Measurements from ENCODE around the gene HDGFL1.

The HDGFL1 gene

DNA sequence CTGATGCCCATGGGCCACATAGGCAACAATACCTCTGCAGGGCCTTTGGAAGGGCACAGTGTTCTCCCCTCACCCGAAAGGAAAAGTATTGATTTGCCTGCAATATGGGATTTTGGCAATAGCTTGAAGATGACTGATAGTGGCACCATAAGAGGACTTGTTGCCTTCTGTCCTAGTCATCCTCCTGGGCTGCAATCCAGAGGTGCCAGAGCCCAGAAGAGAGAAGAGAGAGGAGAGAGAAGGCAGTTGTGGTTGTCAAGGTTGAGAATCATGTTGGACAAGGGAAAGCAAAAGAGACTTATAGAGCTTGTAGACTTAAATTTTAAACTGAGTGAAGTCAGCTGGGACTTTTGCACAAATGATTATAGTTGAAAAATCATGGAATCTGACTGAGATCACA lies 14.6 kb downstream of the HDGFL1 start:
- no peaks in the 10 kb centered on the region for H3K9me3 ChIP-seq (ENCODE audit: control insufficient read depth in 5 of 5, low read length in 5 of 5)
- H3K36me3 ChIP-seq (ENCODE audit: control insufficient read depth in 5 of 5, insufficient read depth in 5 of 5, low read length in 5 of 5) = no peaks in the 10 kb centered on the region
- H3K27ac ChIP-seq (ENCODE audit: low read depth, low read length) = no peak overlapping the region
- no peaks in the 10 kb centered on the region for H3K27me3 ChIP-seq (ENCODE audit: control insufficient read depth in 5 of 5, insufficient read depth in 4 of 5, low read length in 5 of 5)
- H3K4me1 ChIP-seq (ENCODE audit: control insufficient read depth in 5 of 5, insufficient read depth in 5 of 5, low read length in 5 of 5) = peaks cover 0 to 9% (median 0%) of the 10 kb centered on the region in 5 donors
- no peak overlapping the region for H3K9ac ChIP-seq (ENCODE audit: low read length in 5 of 5)
- H3K4me3 ChIP-seq (ENCODE audit: low read depth in 1 of 5, low read length in 5 of 5) = no peak overlapping the region

DNA sequence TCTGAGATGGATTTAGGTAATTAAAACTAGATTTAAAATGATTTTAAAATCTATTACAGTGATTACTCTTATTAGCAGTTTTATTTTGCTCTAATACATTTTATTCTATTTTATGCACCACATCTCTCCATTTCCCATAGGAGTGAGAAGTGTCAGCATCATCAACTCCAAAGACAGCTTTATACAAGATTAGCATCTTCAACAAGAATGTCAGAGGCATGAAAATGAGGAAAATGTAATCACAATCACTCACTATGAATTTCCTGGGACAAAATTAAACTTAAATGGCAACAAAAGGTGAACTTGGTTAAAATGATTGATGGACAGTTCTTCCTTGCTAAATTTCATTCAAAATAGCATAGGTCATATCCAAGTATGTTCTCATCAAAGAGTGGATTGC lies 19.8 kb downstream of the HDGFL1 start:
- no peak overlapping the region for H3K27ac ChIP-seq (ENCODE audit: low read depth, low read length)
- no peak overlapping the region for H3K4me3 ChIP-seq (ENCODE audit: low read depth in 1 of 5, low read length in 5 of 5)
- H3K4me1 ChIP-seq (ENCODE audit: control insufficient read depth in 5 of 5, insufficient read depth in 5 of 5, low read length in 5 of 5) = peaks cover 0 to 3% (median 0%) of the 10 kb centered on the region in 5 donors
- no peaks in the 10 kb centered on the region for H3K36me3 ChIP-seq (ENCODE audit: control insufficient read depth in 5 of 5, insufficient read depth in 5 of 5, low read length in 5 of 5)
- H3K27me3 ChIP-seq (ENCODE audit: control insufficient read depth in 5 of 5, insufficient read depth in 4 of 5, low read length in 5 of 5) = no peaks in the 10 kb centered on the region
- H3K9ac ChIP-seq (ENCODE audit: low read length in 5 of 5) = no peak overlapping the region
- H3K9me3 ChIP-seq (ENCODE audit: control insufficient read depth in 5 of 5, low read length in 5 of 5) = no peaks in the 10 kb centered on the region

DNA sequence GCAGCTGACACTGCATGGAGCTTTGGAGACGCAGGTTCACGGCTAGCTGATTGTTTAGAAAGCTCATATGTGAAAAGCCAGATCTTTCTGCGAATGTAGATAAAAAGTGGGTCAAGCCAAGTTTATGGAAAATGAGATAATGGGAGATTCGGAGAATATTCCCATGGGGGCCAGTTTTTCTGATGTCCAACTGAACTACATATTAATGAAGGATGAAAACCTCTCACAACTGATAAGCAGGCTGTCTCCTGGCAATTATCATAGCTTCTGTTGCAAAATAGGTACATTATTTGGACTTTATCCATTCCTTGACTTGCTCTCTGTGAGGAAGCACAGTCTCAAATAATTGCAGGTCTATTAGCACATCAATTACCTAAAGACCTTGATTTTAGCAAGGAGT lies 21.1 kb downstream of the HDGFL1 start:
- H3K4me1 ChIP-seq (ENCODE audit: control insufficient read depth in 5 of 5, insufficient read depth in 5 of 5, low read length in 5 of 5) = no peaks in the 10 kb centered on the region

DNA sequence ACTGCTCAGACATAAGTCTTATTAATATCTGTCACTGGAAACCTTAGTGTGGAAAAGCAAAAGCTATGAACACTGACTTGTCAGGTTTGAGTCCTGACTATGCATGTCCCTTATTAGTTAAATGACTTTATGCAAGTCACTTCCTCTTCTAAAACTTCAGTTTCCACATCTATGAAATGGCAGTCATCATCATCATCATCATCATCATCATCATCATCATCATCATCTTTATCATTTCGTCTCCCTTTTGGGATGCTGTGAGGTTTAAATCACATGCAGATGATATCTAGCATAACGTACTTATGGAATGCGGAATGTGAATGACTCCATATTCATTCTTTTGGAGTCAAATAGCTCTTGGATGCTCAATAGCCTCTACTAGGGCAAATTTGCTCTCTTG lies 24.5 kb downstream of the HDGFL1 start:
- no peaks in the 10 kb centered on the region for H3K27me3 ChIP-seq (ENCODE audit: control insufficient read depth in 5 of 5, insufficient read depth in 4 of 5, low read length in 5 of 5)
- H3K27ac ChIP-seq (ENCODE audit: low read depth, low read length) = no peak overlapping the region
- H3K9ac ChIP-seq (ENCODE audit: low read length in 5 of 5) = no peak overlapping the region
- H3K36me3 ChIP-seq (ENCODE audit: control insufficient read depth in 5 of 5, insufficient read depth in 5 of 5, low read length in 5 of 5) = no peaks in the 10 kb centered on the region
- no peak overlapping the region for H3K4me3 ChIP-seq (ENCODE audit: low read depth in 1 of 5, low read length in 5 of 5)
- H3K4me1 ChIP-seq (ENCODE audit: control insufficient read depth in 5 of 5, insufficient read depth in 5 of 5, low read length in 5 of 5) = no peaks in the 10 kb centered on the region
- no peaks in the 10 kb centered on the region for H3K9me3 ChIP-seq (ENCODE audit: control insufficient read depth in 5 of 5, low read length in 5 of 5)

More for the DNA sequence above, 21.1 kb downstream of the HDGFL1 start:
- Histone ChIP-seq H3K27me3 (ENCODE audit: control insufficient read depth in 5 of 5, insufficient read depth in 4 of 5, low read length in 5 of 5) (no peaks in the 10 kb centered on the region), H3K36me3 (ENCODE audit: control insufficient read depth in 5 of 5, insufficient read depth in 5 of 5, low read length in 5 of 5) (no peaks in the 10 kb centered on the region), H3K4me3 (ENCODE audit: low read depth in 1 of 5, low read length in 5 of 5) (no peak overlapping the region), H3K27ac (ENCODE audit: low read depth, low read length) (no peak overlapping the region), H3K9ac (ENCODE audit: low read length in 5 of 5) (no peak overlapping the region), H3K9me3 (ENCODE audit: control insufficient read depth in 5 of 5, low read length in 5 of 5) (no peaks in the 10 kb centered on the region)

DNA sequence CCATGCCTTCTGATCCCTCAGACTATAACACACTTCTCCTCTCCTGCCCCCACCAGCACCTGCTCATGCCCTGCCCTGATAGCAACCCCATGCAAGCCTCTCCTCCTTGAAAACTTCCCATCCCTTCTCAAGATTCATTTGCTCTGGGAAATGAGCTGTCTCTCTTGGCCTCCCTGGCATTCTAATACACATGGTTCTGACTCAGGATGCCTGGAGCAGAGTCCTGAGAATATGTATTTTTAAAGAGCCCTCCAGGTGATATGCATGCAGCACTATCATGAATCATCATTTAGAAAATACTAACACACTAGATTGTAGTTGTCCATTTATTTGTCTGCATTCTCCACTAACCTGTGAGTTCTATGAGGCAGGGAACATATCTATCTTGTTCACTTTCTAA lies 26.6 kb downstream of the HDGFL1 start:
- no peaks in the 10 kb centered on the region for H3K4me1 ChIP-seq (ENCODE audit: control insufficient read depth in 5 of 5, insufficient read depth in 5 of 5, low read length in 5 of 5)
- H3K9ac ChIP-seq (ENCODE audit: low read length in 5 of 5) = no peak overlapping the region
- H3K27me3 ChIP-seq (ENCODE audit: control insufficient read depth in 5 of 5, insufficient read depth in 4 of 5, low read length in 5 of 5) = no peaks in the 10 kb centered on the region
- no peaks in the 10 kb centered on the region for H3K36me3 ChIP-seq (ENCODE audit: control insufficient read depth in 5 of 5, insufficient read depth in 5 of 5, low read length in 5 of 5)
- H3K9me3 ChIP-seq (ENCODE audit: control insufficient read depth in 5 of 5, low read length in 5 of 5) = peaks cover 0 to 3% (median 0%) of the 10 kb centered on the region in 5 donors
- no peak overlapping the region for H3K27ac ChIP-seq (ENCODE audit: low read depth, low read length)
- no peak overlapping the region for H3K4me3 ChIP-seq (ENCODE audit: low read depth in 1 of 5, low read length in 5 of 5)

DNA sequence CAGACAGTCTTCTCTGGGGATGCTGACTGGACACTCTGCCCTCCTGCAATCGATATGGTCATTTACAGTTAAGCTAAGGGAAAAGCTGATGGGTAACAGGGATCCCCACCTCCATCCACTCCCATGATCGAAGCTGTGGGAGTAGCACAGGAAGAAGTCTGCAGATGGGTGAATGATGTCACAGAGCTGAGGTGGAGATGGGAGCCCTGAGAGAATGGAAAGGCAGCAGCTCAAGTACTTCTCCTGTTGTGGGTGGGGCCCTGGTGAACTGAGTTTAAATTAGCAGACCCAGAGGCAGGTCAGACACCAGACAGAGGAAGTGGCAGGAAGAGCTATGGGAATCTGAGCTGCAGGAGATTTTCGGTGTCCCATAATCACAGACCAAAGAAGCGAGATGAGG lies 29.0 kb downstream of the HDGFL1 start:
- Histone ChIP-seq H3K27ac (ENCODE audit: low read depth, low read length) (no peak overlapping the region), H3K27me3 (ENCODE audit: control insufficient read depth in 5 of 5, insufficient read depth in 4 of 5, low read length in 5 of 5) (no peaks in the 10 kb centered on the region), H3K9me3 (ENCODE audit: control insufficient read depth in 5 of 5, low read length in 5 of 5) (peaks cover 0 to 3% (median 0%) of the 10 kb centered on the region in 5 donors), H3K4me1 (ENCODE audit: control insufficient read depth in 5 of 5, insufficient read depth in 5 of 5, low read length in 5 of 5) (no peaks in the 10 kb centered on the region), H3K36me3 (ENCODE audit: control insufficient read depth in 5 of 5, insufficient read depth in 5 of 5, low read length in 5 of 5) (no peaks in the 10 kb centered on the region), H3K9ac (ENCODE audit: low read length in 5 of 5) (no peak overlapping the region), H3K4me3 (ENCODE audit: low read depth in 1 of 5, low read length in 5 of 5) (no peak overlapping the region)

DNA sequence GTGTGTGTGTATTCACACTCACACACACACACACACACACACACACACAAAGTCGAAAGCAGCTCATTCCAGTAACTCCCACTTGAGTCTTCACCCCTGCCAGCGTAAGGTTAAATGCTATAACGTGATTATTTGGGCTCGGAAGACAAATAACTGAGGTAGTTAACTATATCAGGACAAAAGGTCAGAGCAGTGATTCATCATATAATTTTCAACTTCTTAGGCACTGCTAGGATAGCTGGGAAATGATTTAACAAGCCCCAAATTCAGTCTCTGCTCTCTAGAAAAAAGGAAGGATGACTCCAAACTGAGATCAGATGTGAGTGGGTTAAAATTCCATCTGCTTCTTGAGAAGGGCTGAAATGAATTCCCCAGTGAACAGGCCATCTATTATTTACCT lies 30.7 kb downstream of the HDGFL1 start:
- Histone ChIP-seq H3K27me3 (ENCODE audit: control insufficient read depth in 5 of 5, insufficient read depth in 4 of 5, low read length in 5 of 5) (no peaks in the 10 kb centered on the region), H3K27ac (ENCODE audit: low read depth, low read length) (no peak overlapping the region), H3K9ac (ENCODE audit: low read length in 5 of 5) (no peak overlapping the region), H3K4me1 (ENCODE audit: control insufficient read depth in 5 of 5, insufficient read depth in 5 of 5, low read length in 5 of 5) (no peaks in the 10 kb centered on the region), H3K9me3 (ENCODE audit: control insufficient read depth in 5 of 5, low read length in 5 of 5) (peaks cover 0 to 3% (median 0%) of the 10 kb centered on the region in 5 donors), H3K4me3 (ENCODE audit: low read depth in 1 of 5, low read length in 5 of 5) (no peak overlapping the region), H3K36me3 (ENCODE audit: control insufficient read depth in 5 of 5, insufficient read depth in 5 of 5, low read length in 5 of 5) (no peaks in the 10 kb centered on the region)

DNA sequence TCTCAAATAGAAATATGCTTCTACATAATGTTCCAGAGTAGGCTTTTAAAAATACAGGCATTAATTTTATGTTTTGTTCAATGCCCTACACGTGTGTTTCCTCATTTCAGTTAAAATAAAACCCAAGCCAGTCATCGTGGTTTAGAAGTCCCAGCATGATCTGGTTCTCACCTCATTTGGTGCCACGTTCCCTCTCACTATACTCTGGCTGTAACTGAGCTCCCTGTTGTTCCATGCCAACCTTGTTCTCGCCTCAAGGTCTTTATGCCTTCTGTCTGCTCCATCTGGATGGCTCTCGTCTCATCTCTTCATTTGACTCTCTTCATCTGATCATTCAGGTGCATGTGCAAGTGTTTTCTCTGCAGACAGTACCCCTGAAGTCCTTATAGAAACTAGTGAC lies 32.6 kb downstream of the HDGFL1 start:
- no peaks in the 10 kb centered on the region for H3K4me1 ChIP-seq (ENCODE audit: control insufficient read depth in 5 of 5, insufficient read depth in 5 of 5, low read length in 5 of 5)
- H3K27ac ChIP-seq (ENCODE audit: low read depth, low read length) = no peak overlapping the region
- no peaks in the 10 kb centered on the region for H3K27me3 ChIP-seq (ENCODE audit: control insufficient read depth in 5 of 5, insufficient read depth in 4 of 5, low read length in 5 of 5)
- no peak overlapping the region for H3K4me3 ChIP-seq (ENCODE audit: low read depth in 1 of 5, low read length in 5 of 5)
- peaks cover 0 to 3% (median 0%) of the 10 kb centered on the region in 5 donors for H3K9me3 ChIP-seq (ENCODE audit: control insufficient read depth in 5 of 5, low read length in 5 of 5)
- H3K36me3 ChIP-seq (ENCODE audit: control insufficient read depth in 5 of 5, insufficient read depth in 5 of 5, low read length in 5 of 5) = no peaks in the 10 kb centered on the region
- H3K9ac ChIP-seq (ENCODE audit: low read length in 5 of 5) = no peak overlapping the region

DNA sequence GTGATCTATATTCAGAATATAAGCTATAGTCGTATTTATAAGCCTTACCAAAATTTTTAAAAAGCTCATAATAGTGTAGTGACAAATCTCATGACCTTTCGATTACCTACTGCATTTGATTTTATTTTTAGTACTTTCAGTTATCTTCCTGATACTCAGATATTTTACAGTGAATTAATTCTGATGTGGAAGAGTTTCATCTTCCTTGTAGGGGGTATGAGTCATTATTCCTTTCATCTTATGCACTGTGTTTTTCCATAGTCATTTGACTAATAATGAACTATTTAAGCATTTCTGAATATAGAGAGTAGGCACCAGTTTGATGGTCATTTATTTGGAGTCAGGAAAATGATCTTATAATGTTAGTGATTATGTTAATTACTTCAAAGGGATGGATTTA lies 36.4 kb downstream of the HDGFL1 start:
- Histone ChIP-seq H3K27me3 (ENCODE audit: control insufficient read depth in 5 of 5, insufficient read depth in 4 of 5, low read length in 5 of 5) (no peaks in the 10 kb centered on the region), H3K9ac (ENCODE audit: low read length in 5 of 5) (no peak overlapping the region), H3K9me3 (ENCODE audit: control insufficient read depth in 5 of 5, low read length in 5 of 5) (peaks cover 0 to under 1% (median 0%) of the 10 kb centered on the region in 5 donors), H3K4me1 (ENCODE audit: control insufficient read depth in 5 of 5, insufficient read depth in 5 of 5, low read length in 5 of 5) (no peaks in the 10 kb centered on the region), H3K36me3 (ENCODE audit: control insufficient read depth in 5 of 5, insufficient read depth in 5 of 5, low read length in 5 of 5) (no peaks in the 10 kb centered on the region), H3K27ac (ENCODE audit: low read depth, low read length) (no peak overlapping the region), H3K4me3 (ENCODE audit: low read depth in 1 of 5, low read length in 5 of 5) (no peak overlapping the region)

DNA sequence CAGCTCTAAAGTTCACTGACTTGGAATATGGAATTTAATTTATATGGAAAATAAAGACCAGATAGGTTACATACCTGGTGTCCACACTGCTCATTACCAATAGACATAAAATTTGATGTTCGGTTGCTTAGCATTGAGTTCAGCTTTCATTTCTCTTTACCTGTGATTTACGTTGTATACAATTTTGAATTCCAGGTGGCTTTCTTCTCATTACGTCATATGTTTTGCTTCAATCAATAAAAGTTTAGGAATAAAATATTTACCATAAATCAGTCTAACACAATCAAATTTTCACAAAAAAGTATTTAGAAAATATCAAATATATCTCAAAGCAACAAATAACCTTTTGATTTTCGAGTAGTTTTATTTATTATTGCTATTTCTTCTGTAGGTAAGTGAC lies 40.8 kb downstream of the HDGFL1 start:
- Histone ChIP-seq H3K4me1 (ENCODE audit: control insufficient read depth in 5 of 5, insufficient read depth in 5 of 5, low read length in 5 of 5) (peaks cover 0 to 9% (median 0%) of the 10 kb centered on the region in 5 donors), H3K36me3 (ENCODE audit: control insufficient read depth in 5 of 5, insufficient read depth in 5 of 5, low read length in 5 of 5) (no peaks in the 10 kb centered on the region), H3K9ac (ENCODE audit: low read length in 5 of 5) (no peak overlapping the region), H3K4me3 (ENCODE audit: low read depth in 1 of 5, low read length in 5 of 5) (no peak overlapping the region), H3K27ac (ENCODE audit: low read depth, low read length) (no peak overlapping the region), H3K27me3 (ENCODE audit: control insufficient read depth in 5 of 5, insufficient read depth in 4 of 5, low read length in 5 of 5) (no peaks in the 10 kb centered on the region), H3K9me3 (ENCODE audit: control insufficient read depth in 5 of 5, low read length in 5 of 5) (no peaks in the 10 kb centered on the region)

DNA sequence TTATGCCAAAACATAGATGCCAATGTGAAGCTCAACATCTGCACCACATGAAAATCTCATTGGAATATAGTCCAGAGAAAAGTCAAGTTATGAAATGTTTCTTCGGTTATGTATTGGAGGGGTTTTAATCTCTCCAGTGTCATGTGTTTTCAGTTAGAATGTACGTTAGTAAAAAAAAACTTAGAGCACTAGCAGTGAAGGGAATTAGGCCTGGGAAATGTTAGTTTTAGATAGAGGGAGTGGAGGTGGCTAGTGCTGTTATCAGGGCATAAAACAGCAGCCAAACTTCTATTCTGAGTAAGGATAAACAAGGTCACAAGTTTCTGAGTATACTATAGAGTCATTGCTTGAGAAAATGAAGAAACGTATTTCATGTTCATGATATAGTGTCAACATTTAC lies 42.9 kb downstream of the HDGFL1 start:
- Histone ChIP-seq H3K4me3 (ENCODE audit: low read depth in 1 of 5, low read length in 5 of 5) (no peak overlapping the region), H3K4me1 (ENCODE audit: control insufficient read depth in 5 of 5, insufficient read depth in 5 of 5, low read length in 5 of 5) (peaks cover 0 to 9% (median 0%) of the 10 kb centered on the region in 5 donors), H3K9ac (ENCODE audit: low read length in 5 of 5) (no peak overlapping the region), H3K36me3 (ENCODE audit: control insufficient read depth in 5 of 5, insufficient read depth in 5 of 5, low read length in 5 of 5) (no peaks in the 10 kb centered on the region), H3K27ac (ENCODE audit: low read depth, low read length) (no peak overlapping the region), H3K27me3 (ENCODE audit: control insufficient read depth in 5 of 5, insufficient read depth in 4 of 5, low read length in 5 of 5) (no peaks in the 10 kb centered on the region), H3K9me3 (ENCODE audit: control insufficient read depth in 5 of 5, low read length in 5 of 5) (peaks cover 0 to 7% (median 3%) of the 10 kb centered on the region in 5 donors)

All from subcutaneous abdominal adipose tissue (tissue), 5 donors.